CD14-positive monocyte (primary cell): ENCODE results near the gene FHIT. TPM values are rescaled to one million over a fixed set of nuclear protein-coding genes. Genes with fewer than 3 reads are reported as not detected.

Experiments
- DNase-seq, 3 donors: peaks; one replicate each; pipeline ENCODE4 v3.0.0-alpha.2; 2011 to 2022
- H2AFZ ChIP-seq: 2 replicates; pipeline ENCODE4 v1.6.0; 2012; ENCODE audit warnings: mild to moderate bottlenecking, low read depth, low read length, inconsistent platforms; ENCODE audit not compliant: insufficient read depth, poor library complexity, severe bottlenecking
- H3K27ac ChIP-seq, 2 donors: 1 replicate in 1 of 2; 2 replicates in 1 of 2; pipeline ENCODE4 v1.5.1; 2012 to 2013; ENCODE audit warnings: low read length in 2 of 2, control low read depth in 1 of 2, inconsistent platforms in 1 of 2, low read depth in 1 of 2, mild to moderate bottlenecking in 1 of 2
- H3K27me3 ChIP-seq, 2 donors: one replicate each; pipeline versions ENCODE4 v1.6.0 to v1.6.1; 2011 to 2013; ENCODE audit warnings: low read length in 2 of 2; ENCODE audit not compliant: control insufficient read depth in 2 of 2, insufficient read depth in 2 of 2
- H3K36me3 ChIP-seq, 2 donors: replicated peaks in 1 of 2; 1 replicate in 1 of 2; 2 replicates in 1 of 2; pipeline versions ENCODE4 v1.5.1 to v1.6.1; 2012 to 2013; ENCODE audit warnings: low read length in 2 of 2, control low read depth in 1 of 2, inconsistent platforms in 1 of 2, mild to moderate bottlenecking in 1 of 2; ENCODE audit not compliant: insufficient read depth in 2 of 2, control insufficient read depth in 1 of 2
- H3K4me1 ChIP-seq, 2 donors: 1 replicate in 1 of 2; 2 replicates in 1 of 2; pipeline versions ENCODE4 v1.5.1 to v1.6.1; 2012 to 2013; ENCODE audit warnings: low read length in 2 of 2, control low read depth in 1 of 2, inconsistent platforms in 1 of 2, mild to moderate bottlenecking in 1 of 2, moderate library complexity in 1 of 2; ENCODE audit not compliant: insufficient read depth in 2 of 2, control insufficient read depth in 1 of 2
- H3K4me2 ChIP-seq: replicated peaks from 2 replicates; pipeline ENCODE3; 2012; ENCODE audit warnings: low read length, moderate library complexity, mild to moderate bottlenecking; ENCODE audit not compliant: poor library complexity, severe bottlenecking; ENCODE audit errors: extremely low read depth
- H3K4me3 ChIP-seq, 3 experiments: fragments of 200-600 bp in 1 of 3; sonication (generic) in 1 of 3; replicated peaks in 1 of 3; 1 replicate in 2 of 3; 2 replicates in 1 of 3; pipeline ENCODE4 v1.5.1; 2011 to 2013; ENCODE audit warnings: low read length in 3 of 3, mild to moderate bottlenecking in 3 of 3, control low read depth in 2 of 3, low read depth in 2 of 3, inconsistent platforms in 1 of 3, moderate library complexity in 1 of 3
- H3K79me2 ChIP-seq: 2 replicates; pipeline ENCODE4 v1.6.0; 2012; ENCODE audit warnings: mild to moderate bottlenecking, control low read depth, inconsistent platforms, low read length, moderate library complexity; ENCODE audit not compliant: insufficient read depth
- H3K9ac ChIP-seq: 2 replicates; pipeline ENCODE4 v1.6.0; 2017; ENCODE audit warnings: low read length, mild to moderate bottlenecking; ENCODE audit not compliant: insufficient read depth, poor library complexity, severe bottlenecking
- H3K9me3 ChIP-seq, 2 donors: replicated peaks in 1 of 2; 1 replicate in 1 of 2; 2 replicates in 1 of 2; pipeline versions ENCODE4 v1.5.1 to v1.6.1; 2012 to 2013; ENCODE audit warnings: low read length in 2 of 2, control low read depth in 1 of 2; ENCODE audit not compliant: control insufficient read depth in 1 of 2, insufficient read depth in 1 of 2
- H4K20me1 ChIP-seq: 2 replicates; pipeline ENCODE4 v1.6.0; 2012; ENCODE audit warnings: mild to moderate bottlenecking, low read length, control low read depth, moderate library complexity; ENCODE audit not compliant: insufficient read depth
- H3K27ac Mint-ChIP-seq, 7 donors: one replicate each; pipeline ENCODE4 v1.8.0; 2020; ENCODE audit warnings: mild to moderate bottlenecking in 7 of 7, mixed read lengths in 7 of 7, moderate library complexity in 6 of 7, inconsistent platforms in 2 of 7
- H3K27me3 Mint-ChIP-seq, 3 donors: one replicate each; pipeline ENCODE4 v1.8.0; 2021 to 2022; ENCODE audit warnings: low read depth in 3 of 3, mild to moderate bottlenecking in 3 of 3, mixed read lengths in 3 of 3, moderate library complexity in 3 of 3, inconsistent platforms in 1 of 3
- H3K36me3 Mint-ChIP-seq, 2 donors: one replicate each; pipeline ENCODE4 v1.8.0; 2020; ENCODE audit warnings: mixed read lengths in 2 of 2, inconsistent platforms in 1 of 2, mild to moderate bottlenecking in 1 of 2
- H3K4me1 Mint-ChIP-seq: one replicate; pipeline ENCODE4 v1.8.0; 2020; ENCODE audit warnings: mild to moderate bottlenecking, mixed read lengths
- H3K4me3 Mint-ChIP-seq, 2 donors: one replicate each; pipeline ENCODE4 v1.8.0; 2020; ENCODE audit warnings: mild to moderate bottlenecking in 2 of 2, mixed read lengths in 2 of 2, moderate library complexity in 1 of 2
- H3K9me3 Mint-ChIP-seq, 7 donors: one replicate each; pipeline ENCODE4 v1.8.0; 2020 to 2022; ENCODE audit warnings: mixed read lengths in 7 of 7, mild to moderate bottlenecking in 6 of 7, moderate library complexity in 6 of 7, inconsistent platforms in 2 of 7
- CTCF ChIP-seq: fragments of 200-600 bp; IDR thresholded peaks from one replicate; pipeline ENCODE4 v1.8.0; 2022; ENCODE audit warnings: antibody characterized with exemption, mild to moderate bottlenecking
- WGBS: methylation state at CpG from one replicate; pipeline ENCODE4 v1.1.5; 2013; ENCODE audit warnings: missing lambda C conversion rate; ENCODE audit not compliant: insufficient coverage; 5-methylcytosine and 5-hydroxymethylcytosine counted together
- intact Hi-C, 2 donors: fragments of 100-400 bp; cut with micrococcal nuclease; formaldehyde crosslinking; loops; one replicate each; pipeline versions ENCODE4 v1.15.0 to v1.15.1; 2023
- polyA plus RNA-seq, 3 donors: library from polyadenylated mRNA; depleted of rRNA in 1 of 3; unstranded in 2 of 3; stranded (reverse) in 1 of 3; fragments of 300-500 nt in 2 of 3; fragments of >200 nt in 1 of 3; fragmentation: Illumina TruSeq in 2 of 3; gene quantifications; 1 replicate in 2 of 3; 2 replicates in 1 of 3; pipeline ENCODE4 v1.2.3, GENCODE V29; 2012 to 2021

FHIT gene
- polyA plus RNA-seq, 3 donors = 1.7 to 3.4 (median 3.2) TPM

- intact Hi-C loops = no loop called here
- Mint-ChIP-seq H3K27ac (no peak overlapping the region), H3K4me1 (peaks cover 4% of the 10 kb centered on the region), H3K36me3 (no peaks in the 10 kb centered on the region), H3K4me3 (no peak overlapping the region), H3K27me3 (peaks cover 0 to 2% (median 1%) of the 10 kb centered on the region in 3 donors), H3K9me3 (peaks cover 0 to 7% (median 1%) of the 10 kb centered on the region in 7 donors)
- H3K4me1 ChIP-seq = peaks cover 5 to 7% of the 10 kb centered on the region in 2 donors
- no peaks in the 10 kb centered on the region for H3K27me3 ChIP-seq
- no peaks in the 10 kb centered on the region for H3K36me3 ChIP-seq
- H3K9ac ChIP-seq = no peak overlapping the region
- no peak overlapping the region for H3K4me2 ChIP-seq
- H4K20me1 ChIP-seq = no peaks in the 10 kb centered on the region
- H3K4me3 ChIP-seq = no peak overlapping the region
- no peak for TF ChIP-seq CTCF
- DNase-seq = no peak
- no peak overlapping the region for H3K27ac ChIP-seq
- WGBS = no CpG with 5 or more reads among the region's 2 CpGs
- no peaks in the 10 kb centered on the region for H3K79me2 ChIP-seq
- H2AFZ ChIP-seq = no peak overlapping the region
- H3K9me3 ChIP-seq = no peaks in the 10 kb centered on the region
Measured at GRCh38 chr3:60764870-60765269, 486.4 kb downstream of the FHIT start.

GRCh38 chr3:60760145-60760544 lies 491.1 kb downstream of the FHIT start:
- Histone ChIP-seq H3K9ac (no peak overlapping the region), H3K27me3 (no peaks in the 10 kb centered on the region), H2AFZ (no peak overlapping the region), H3K79me2 (no peaks in the 10 kb centered on the region), H3K4me2 (no peak overlapping the region), H3K36me3 (no peaks in the 10 kb centered on the region), H3K9me3 (no peaks in the 10 kb centered on the region), H4K20me1 (no peaks in the 10 kb centered on the region), H3K4me1 (peaks cover 31 to 37% of the 10 kb centered on the region in 2 donors), H3K4me3 (no peak overlapping the region), H3K27ac (no peak overlapping the region)
- DNase-seq = no peak
- no peak for TF ChIP-seq CTCF
- H3K9me3 Mint-ChIP-seq = peaks cover 0 to 11% (median 4%) of the 10 kb centered on the region in 7 donors
- intact Hi-C loops = no loop called here
- no peak overlapping the region for H3K4me3 Mint-ChIP-seq
- peak overlapping the region in 2 of 7 donors; percentile 5 to 16 for H3K27ac Mint-ChIP-seq
- peaks cover 40% of the 10 kb centered on the region for H3K4me1 Mint-ChIP-seq
- 93% methylated on average over 3 of the region's 3 CpGs for WGBS
- no peaks in the 10 kb centered on the region for H3K36me3 Mint-ChIP-seq
- H3K27me3 Mint-ChIP-seq = peaks cover 0 to 2% (median 1%) of the 10 kb centered on the region in 3 donors
